Sigmoid colon (tissue), 4 donors: ENCODE data around the gene RGS19.

ENCODE experiments used
- EP300 ChIP-seq, 4 donors: sonication (generic); formaldehyde crosslinking; IDR thresholded peaks; one replicate each; pipeline ENCODE4 v1.6.1; 2017; ENCODE audit warnings: antibody characterized with exemption in 4 of 4
- POLR2AphosphoS5 ChIP-seq, 4 donors: sonication (generic); formaldehyde crosslinking; IDR thresholded peaks; one replicate each; pipeline ENCODE4 v1.6.1; 2017; ENCODE audit warnings: antibody characterized with exemption in 4 of 4
- TF ChIP-seq, protein P1 (sequence below), 4 experiments: fragments of 450-650 bp in 3 of 4; fragments of 200-600 bp in 1 of 4; IDR thresholded peaks; one replicate each; pipeline ENCODE4 v1.5.1; 2016 to 2019; ENCODE audit warnings: antibody characterized with exemption in 4 of 4, mild to moderate bottlenecking in 3 of 4, moderate library complexity in 2 of 4

DNA sequence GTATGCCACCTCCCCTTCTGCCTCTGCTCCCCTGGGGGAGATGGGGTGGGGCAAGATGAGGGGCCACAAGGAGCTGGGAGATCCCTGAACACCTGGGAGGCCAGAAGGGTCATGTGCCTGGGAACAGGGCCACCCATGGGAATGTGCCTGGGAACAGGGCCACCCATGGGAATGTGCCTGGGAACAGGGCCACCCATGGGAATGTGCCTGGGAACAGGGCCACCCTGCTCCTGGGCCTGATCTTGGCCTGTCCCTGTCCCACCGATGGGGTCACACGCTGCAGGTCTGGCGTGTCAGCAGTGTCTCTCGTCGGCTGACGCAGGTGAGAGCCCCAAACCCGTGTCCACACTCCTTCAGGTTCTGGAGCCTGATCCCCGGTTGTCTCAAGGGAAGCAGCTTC is 4.4 kb downstream of the RGS19 start:
- TF ChIP-seq, protein P1, sequence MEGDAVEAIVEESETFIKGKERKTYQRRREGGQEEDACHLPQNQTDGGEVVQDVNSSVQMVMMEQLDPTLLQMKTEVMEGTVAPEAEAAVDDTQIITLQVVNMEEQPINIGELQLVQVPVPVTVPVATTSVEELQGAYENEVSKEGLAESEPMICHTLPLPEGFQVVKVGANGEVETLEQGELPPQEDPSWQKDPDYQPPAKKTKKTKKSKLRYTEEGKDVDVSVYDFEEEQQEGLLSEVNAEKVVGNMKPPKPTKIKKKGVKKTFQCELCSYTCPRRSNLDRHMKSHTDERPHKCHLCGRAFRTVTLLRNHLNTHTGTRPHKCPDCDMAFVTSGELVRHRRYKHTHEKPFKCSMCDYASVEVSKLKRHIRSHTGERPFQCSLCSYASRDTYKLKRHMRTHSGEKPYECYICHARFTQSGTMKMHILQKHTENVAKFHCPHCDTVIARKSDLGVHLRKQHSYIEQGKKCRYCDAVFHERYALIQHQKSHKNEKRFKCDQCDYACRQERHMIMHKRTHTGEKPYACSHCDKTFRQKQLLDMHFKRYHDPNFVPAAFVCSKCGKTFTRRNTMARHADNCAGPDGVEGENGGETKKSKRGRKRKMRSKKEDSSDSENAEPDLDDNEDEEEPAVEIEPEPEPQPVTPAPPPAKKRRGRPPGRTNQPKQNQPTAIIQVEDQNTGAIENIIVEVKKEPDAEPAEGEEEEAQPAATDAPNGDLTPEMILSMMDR (IDR thresholded peaks at IDR 0.05): no peak
- no peak for TF ChIP-seq POLR2AphosphoS5 (IDR thresholded peaks at IDR 0.05)
- TF ChIP-seq EP300 (IDR thresholded peaks at IDR 0.05): no peak
